ENCODE results near the gene EREG.

Gene EREG

DNA sequence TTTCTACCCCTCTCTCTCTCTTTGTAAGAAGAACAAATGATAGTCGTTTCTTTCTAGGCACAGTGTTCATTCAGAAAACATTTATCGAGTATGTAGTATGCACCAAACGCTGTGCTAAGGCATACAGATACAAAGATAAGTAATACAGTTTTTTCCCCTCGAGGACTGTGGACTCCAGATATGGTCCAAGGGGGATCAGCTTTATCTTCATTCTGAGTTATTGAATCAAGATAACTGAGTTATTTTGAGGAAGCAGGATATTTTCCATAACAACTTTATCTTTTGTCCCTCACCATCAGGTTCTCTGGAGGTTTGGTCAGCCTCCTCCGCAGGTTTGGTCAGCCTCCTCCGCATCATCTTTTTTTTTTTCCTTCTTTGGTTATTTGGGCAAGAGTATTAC is 15.0 kb downstream of the EREG start:
- Histone ChIP-seq H3K27ac (ENCODE audit: low read depth, low read length) (no peak overlapping the region), H3K4me1 (ENCODE audit: control insufficient read depth in 5 of 5, insufficient read depth in 5 of 5, low read length in 5 of 5) (no peaks in the 10 kb centered on the region), H3K4me3 (ENCODE audit: low read depth in 1 of 5, low read length in 5 of 5) (no peak overlapping the region), H3K9ac (ENCODE audit: low read length in 5 of 5) (no peak overlapping the region), H3K36me3 (ENCODE audit: control insufficient read depth in 5 of 5, insufficient read depth in 5 of 5, low read length in 5 of 5) (no peaks in the 10 kb centered on the region), H3K27me3 (ENCODE audit: control insufficient read depth in 5 of 5, insufficient read depth in 4 of 5, low read length in 5 of 5) (no peaks in the 10 kb centered on the region), H3K9me3 (ENCODE audit: control insufficient read depth in 5 of 5, low read length in 5 of 5) (no peaks in the 10 kb centered on the region)

DNA sequence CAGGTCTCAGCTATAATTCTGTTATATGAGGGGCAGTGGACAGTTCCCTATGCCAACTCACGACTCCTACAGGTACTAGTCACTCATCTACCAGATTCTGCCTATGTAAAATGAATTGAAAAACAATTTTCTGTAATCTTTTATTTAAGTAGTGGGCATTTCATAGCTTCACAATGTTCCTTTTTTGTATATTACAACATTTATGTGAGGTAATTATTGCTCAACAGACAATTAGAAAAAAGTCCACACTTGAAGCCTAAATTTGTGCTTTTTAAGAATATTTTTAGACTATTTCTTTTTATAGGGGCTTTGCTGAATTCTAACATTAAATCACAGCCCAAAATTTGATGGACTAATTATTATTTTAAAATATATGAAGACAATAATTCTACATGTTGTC is 20.4 kb downstream of the EREG start:
- Histone ChIP-seq H3K9me3 (ENCODE audit: control insufficient read depth in 5 of 5, low read length in 5 of 5) (no peaks in the 10 kb centered on the region), H3K4me1 (ENCODE audit: control insufficient read depth in 5 of 5, insufficient read depth in 5 of 5, low read length in 5 of 5) (no peaks in the 10 kb centered on the region), H3K27me3 (ENCODE audit: control insufficient read depth in 5 of 5, insufficient read depth in 4 of 5, low read length in 5 of 5) (no peaks in the 10 kb centered on the region), H3K27ac (ENCODE audit: low read depth, low read length) (no peak overlapping the region), H3K9ac (ENCODE audit: low read length in 5 of 5) (no peak overlapping the region), H3K4me3 (ENCODE audit: low read depth in 1 of 5, low read length in 5 of 5) (no peak overlapping the region), H3K36me3 (ENCODE audit: control insufficient read depth in 5 of 5, insufficient read depth in 5 of 5, low read length in 5 of 5) (no peaks in the 10 kb centered on the region)

DNA sequence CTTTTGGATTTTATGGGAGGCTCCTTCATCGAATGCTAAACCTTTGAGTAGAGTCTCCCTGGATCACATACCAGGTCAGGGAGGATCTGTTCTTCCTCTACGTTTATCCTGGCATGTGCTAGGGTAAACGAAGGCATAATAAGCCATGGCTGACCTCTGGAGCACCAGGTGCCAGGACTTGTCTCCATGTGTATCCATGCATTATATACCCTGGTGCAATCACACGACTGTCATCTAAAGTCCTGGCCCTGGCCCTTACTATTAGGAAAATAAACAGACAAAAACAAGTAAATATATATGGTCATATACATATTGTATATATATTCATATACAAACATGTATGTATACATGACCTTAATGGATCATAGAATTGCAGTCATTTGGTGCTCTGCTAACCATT is 21.2 kb downstream of the EREG start:
- Histone ChIP-seq H3K4me3 (ENCODE audit: low read depth in 1 of 5, low read length in 5 of 5) (no peak overlapping the region), H3K9ac (ENCODE audit: low read length in 5 of 5) (no peak overlapping the region), H3K4me1 (ENCODE audit: control insufficient read depth in 5 of 5, insufficient read depth in 5 of 5, low read length in 5 of 5) (no peaks in the 10 kb centered on the region), H3K36me3 (ENCODE audit: control insufficient read depth in 5 of 5, insufficient read depth in 5 of 5, low read length in 5 of 5) (no peaks in the 10 kb centered on the region), H3K9me3 (ENCODE audit: control insufficient read depth in 5 of 5, low read length in 5 of 5) (no peaks in the 10 kb centered on the region), H3K27ac (ENCODE audit: low read depth, low read length) (no peak overlapping the region), H3K27me3 (ENCODE audit: control insufficient read depth in 5 of 5, insufficient read depth in 4 of 5, low read length in 5 of 5) (no peaks in the 10 kb centered on the region)

DNA sequence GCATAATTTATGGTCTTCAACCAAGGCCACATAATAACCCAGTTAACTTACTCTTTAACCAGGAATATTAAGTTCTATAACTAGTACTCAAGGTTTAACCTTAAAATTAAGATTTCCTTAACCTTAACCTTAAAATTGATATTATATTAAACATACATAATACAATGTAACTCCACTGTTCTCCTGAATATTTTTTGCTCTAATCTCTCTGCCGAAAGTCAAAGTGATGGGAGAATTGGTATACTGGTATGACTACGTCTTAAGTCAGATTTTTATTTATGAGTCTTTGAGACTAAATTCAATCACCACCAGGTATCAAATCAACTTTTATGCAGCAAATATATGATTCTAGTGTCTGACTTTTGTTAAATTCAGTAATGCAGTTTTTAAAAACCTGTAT is 22.8 kb downstream of the EREG start:
- Histone ChIP-seq H3K9ac (ENCODE audit: low read length in 5 of 5) (no peak overlapping the region), H3K36me3 (ENCODE audit: control insufficient read depth in 5 of 5, insufficient read depth in 5 of 5, low read length in 5 of 5) (no peaks in the 10 kb centered on the region), H3K9me3 (ENCODE audit: control insufficient read depth in 5 of 5, low read length in 5 of 5) (no peaks in the 10 kb centered on the region), H3K27me3 (ENCODE audit: control insufficient read depth in 5 of 5, insufficient read depth in 4 of 5, low read length in 5 of 5) (no peaks in the 10 kb centered on the region), H3K27ac (ENCODE audit: low read depth, low read length) (no peak overlapping the region), H3K4me3 (ENCODE audit: low read depth in 1 of 5, low read length in 5 of 5) (no peak overlapping the region), H3K4me1 (ENCODE audit: control insufficient read depth in 5 of 5, insufficient read depth in 5 of 5, low read length in 5 of 5) (no peaks in the 10 kb centered on the region)

DNA sequence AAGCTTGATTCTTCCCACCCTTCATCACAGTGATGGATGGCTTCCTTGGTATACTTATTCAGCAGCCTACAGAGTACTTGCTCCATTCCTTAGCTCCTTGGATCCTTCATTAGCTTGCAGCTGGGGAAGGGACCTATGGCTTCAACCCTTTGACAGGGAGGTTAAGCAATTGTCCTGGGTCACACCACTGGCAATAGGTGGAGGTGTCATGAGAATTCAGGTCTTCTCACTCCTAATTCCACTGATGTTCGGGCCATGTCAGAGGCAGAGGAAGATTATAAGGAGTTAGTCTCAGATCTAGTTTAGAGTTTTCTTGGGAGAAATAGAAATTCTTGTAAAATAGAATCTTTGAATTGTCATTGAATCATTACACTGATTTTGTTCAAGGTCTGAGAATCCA is 24.5 kb downstream of the EREG start:
- Histone ChIP-seq H3K4me1 (ENCODE audit: control insufficient read depth in 5 of 5, insufficient read depth in 5 of 5, low read length in 5 of 5) (no peaks in the 10 kb centered on the region), H3K36me3 (ENCODE audit: control insufficient read depth in 5 of 5, insufficient read depth in 5 of 5, low read length in 5 of 5) (no peaks in the 10 kb centered on the region), H3K27ac (ENCODE audit: low read depth, low read length) (no peak overlapping the region), H3K9ac (ENCODE audit: low read length in 5 of 5) (no peak overlapping the region), H3K9me3 (ENCODE audit: control insufficient read depth in 5 of 5, low read length in 5 of 5) (no peaks in the 10 kb centered on the region), H3K27me3 (ENCODE audit: control insufficient read depth in 5 of 5, insufficient read depth in 4 of 5, low read length in 5 of 5) (no peaks in the 10 kb centered on the region), H3K4me3 (ENCODE audit: low read depth in 1 of 5, low read length in 5 of 5) (no peak overlapping the region)

DNA sequence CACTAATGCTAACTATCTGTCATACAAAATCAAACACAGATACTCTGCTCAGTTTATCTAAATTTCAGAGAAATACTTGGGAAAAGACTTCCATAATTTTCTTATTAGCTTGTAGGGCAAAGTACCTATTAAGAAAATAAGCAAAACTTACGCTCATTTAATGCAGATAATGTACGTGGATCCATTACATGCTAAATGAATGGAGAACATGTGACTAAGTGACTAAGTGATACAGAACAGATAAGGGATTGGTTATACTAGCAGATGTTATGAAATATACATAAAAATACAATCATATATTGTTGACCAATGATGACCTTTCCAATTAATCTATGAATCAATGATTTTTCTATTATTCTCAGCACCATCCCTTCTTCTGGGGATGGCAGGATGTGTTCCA is 25.7 kb downstream of the EREG start:
- Histone ChIP-seq H3K9me3 (ENCODE audit: control insufficient read depth in 5 of 5, low read length in 5 of 5) (no peaks in the 10 kb centered on the region), H3K27me3 (ENCODE audit: control insufficient read depth in 5 of 5, insufficient read depth in 4 of 5, low read length in 5 of 5) (no peaks in the 10 kb centered on the region), H3K4me1 (ENCODE audit: control insufficient read depth in 5 of 5, insufficient read depth in 5 of 5, low read length in 5 of 5) (no peaks in the 10 kb centered on the region), H3K36me3 (ENCODE audit: control insufficient read depth in 5 of 5, insufficient read depth in 5 of 5, low read length in 5 of 5) (no peaks in the 10 kb centered on the region), H3K27ac (ENCODE audit: low read depth, low read length) (no peak overlapping the region), H3K4me3 (ENCODE audit: low read depth in 1 of 5, low read length in 5 of 5) (no peak overlapping the region), H3K9ac (ENCODE audit: low read length in 5 of 5) (no peak overlapping the region)

DNA sequence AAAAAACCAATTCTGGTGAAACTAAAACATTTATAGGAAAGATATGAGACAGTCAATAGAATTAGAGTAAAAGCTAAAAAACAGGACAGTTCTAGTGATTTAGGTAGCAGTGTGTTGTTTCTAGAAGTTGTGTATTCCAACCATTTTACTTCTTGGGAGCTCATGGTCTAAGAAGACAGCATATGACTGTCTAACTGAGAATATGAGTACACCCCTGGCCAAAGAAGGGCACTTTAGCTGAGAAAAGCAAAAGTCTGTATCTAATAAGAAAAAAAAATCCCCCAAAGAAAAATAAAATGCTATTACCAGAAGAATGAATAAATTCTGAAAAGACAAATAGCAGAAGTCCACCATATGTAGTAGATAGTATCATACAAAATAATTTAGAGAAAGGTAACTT is 26.4 kb downstream of the EREG start:
- Histone ChIP-seq H3K4me1 (ENCODE audit: control insufficient read depth in 5 of 5, insufficient read depth in 5 of 5, low read length in 5 of 5) (no peaks in the 10 kb centered on the region), H3K9me3 (ENCODE audit: control insufficient read depth in 5 of 5, low read length in 5 of 5) (no peaks in the 10 kb centered on the region), H3K9ac (ENCODE audit: low read length in 5 of 5) (no peak overlapping the region), H3K27me3 (ENCODE audit: control insufficient read depth in 5 of 5, insufficient read depth in 4 of 5, low read length in 5 of 5) (no peaks in the 10 kb centered on the region), H3K36me3 (ENCODE audit: control insufficient read depth in 5 of 5, insufficient read depth in 5 of 5, low read length in 5 of 5) (no peaks in the 10 kb centered on the region), H3K27ac (ENCODE audit: low read depth, low read length) (no peak overlapping the region), H3K4me3 (ENCODE audit: low read depth in 1 of 5, low read length in 5 of 5) (no peak overlapping the region)

DNA sequence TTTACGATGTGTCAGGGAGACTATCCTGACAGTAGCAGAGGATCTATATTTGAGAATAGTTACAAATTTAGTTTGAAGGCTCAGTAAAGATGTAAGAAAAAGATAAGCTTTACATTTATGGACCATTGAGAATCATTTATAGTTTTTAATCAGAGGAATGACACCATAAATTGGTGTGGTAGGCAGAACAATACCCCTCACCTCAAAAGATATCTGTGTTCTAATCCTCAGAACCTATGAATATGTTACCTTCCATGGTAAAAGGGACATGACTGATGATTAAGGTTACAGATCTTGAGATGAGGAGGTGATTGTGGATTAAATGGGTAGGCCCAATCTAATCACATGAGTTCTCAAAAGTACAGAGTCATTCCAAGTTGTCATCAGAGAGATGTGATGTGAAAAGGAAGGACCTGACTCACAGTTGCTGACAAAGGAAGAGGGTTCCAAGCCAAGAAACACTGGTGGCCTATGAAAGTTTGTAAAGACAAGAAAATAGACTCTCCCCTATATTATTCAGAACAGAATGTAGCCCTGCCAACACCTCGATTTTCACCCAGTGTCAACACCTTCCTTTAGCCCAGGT is 27.0 kb downstream of the EREG start:
- no peaks in the 10 kb centered on the region for H3K27me3 ChIP-seq (ENCODE audit: control insufficient read depth in 5 of 5, insufficient read depth in 4 of 5, low read length in 5 of 5)
- no peaks in the 10 kb centered on the region for H3K4me1 ChIP-seq (ENCODE audit: control insufficient read depth in 5 of 5, insufficient read depth in 5 of 5, low read length in 5 of 5)
- H3K4me3 ChIP-seq (ENCODE audit: low read depth in 1 of 5, low read length in 5 of 5): no peak overlapping the region
- no peak overlapping the region for H3K9ac ChIP-seq (ENCODE audit: low read length in 5 of 5)
- H3K36me3 ChIP-seq (ENCODE audit: control insufficient read depth in 5 of 5, insufficient read depth in 5 of 5, low read length in 5 of 5): no peaks in the 10 kb centered on the region
- H3K9me3 ChIP-seq (ENCODE audit: control insufficient read depth in 5 of 5, low read length in 5 of 5): no peaks in the 10 kb centered on the region
- H3K27ac ChIP-seq (ENCODE audit: low read depth, low read length): no peak overlapping the region

DNA sequence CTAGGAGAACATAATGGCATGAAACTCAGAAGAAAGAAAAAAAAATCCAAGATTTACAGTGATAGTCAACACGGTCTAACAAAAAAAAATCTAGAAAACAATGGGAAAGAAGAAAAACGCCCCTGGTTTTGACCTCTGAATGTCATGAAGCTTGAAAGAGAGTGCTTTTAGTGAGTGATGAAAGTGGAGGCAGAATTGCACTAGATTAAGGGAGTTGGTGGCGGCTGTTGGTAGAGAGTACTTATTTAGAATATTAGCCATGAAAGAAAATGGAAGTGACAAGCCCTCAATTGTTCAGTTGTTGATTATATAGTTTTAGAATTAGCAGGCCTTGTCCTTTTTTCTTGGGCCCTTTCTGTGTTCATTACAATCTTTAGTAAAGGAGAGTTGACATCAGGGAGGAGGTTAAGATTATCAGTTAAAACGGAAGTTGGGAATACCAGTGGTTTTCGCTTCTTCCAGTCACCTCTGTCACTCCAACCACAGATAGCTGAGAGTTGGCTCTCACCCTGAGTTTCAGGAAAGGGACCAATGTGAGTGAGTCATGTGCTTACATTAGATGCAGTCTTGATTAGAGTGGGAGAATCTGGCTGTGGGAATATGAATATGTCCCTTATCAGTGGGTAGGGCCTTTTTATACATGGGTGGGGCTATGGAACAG is 29.7 kb downstream of the EREG start:
- Histone ChIP-seq H3K4me3 (ENCODE audit: low read depth in 1 of 5, low read length in 5 of 5) (no peak overlapping the region), H3K9me3 (ENCODE audit: control insufficient read depth in 5 of 5, low read length in 5 of 5) (no peaks in the 10 kb centered on the region), H3K36me3 (ENCODE audit: control insufficient read depth in 5 of 5, insufficient read depth in 5 of 5, low read length in 5 of 5) (no peaks in the 10 kb centered on the region), H3K9ac (ENCODE audit: low read length in 5 of 5) (no peak overlapping the region), H3K4me1 (ENCODE audit: control insufficient read depth in 5 of 5, insufficient read depth in 5 of 5, low read length in 5 of 5) (no peaks in the 10 kb centered on the region), H3K27me3 (ENCODE audit: control insufficient read depth in 5 of 5, insufficient read depth in 4 of 5, low read length in 5 of 5) (no peaks in the 10 kb centered on the region), H3K27ac (ENCODE audit: low read depth, low read length) (no peak overlapping the region)

DNA sequence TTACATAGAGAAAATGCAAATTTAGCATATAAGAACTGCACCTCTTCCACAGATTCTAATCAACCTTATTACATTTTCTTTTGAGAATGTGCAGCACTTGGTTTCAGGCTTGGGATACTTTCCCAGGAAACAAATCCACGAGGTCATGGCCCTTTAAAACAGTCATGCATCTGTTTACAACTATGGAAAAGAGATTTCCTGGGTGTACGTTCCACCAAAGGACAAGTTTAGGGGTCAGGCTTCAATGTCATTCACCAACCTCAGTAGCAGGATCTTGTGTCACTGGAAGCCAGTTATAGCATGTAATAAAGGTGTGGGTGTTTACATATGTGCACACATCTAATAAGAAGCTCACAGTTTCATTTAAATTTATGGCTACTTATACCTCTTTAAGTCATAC is 30.7 kb downstream of the EREG start:
- Histone ChIP-seq H3K27ac (ENCODE audit: low read depth, low read length) (no peak overlapping the region), H3K9ac (ENCODE audit: low read length in 5 of 5) (no peak overlapping the region), H3K36me3 (ENCODE audit: control insufficient read depth in 5 of 5, insufficient read depth in 5 of 5, low read length in 5 of 5) (no peaks in the 10 kb centered on the region)

More for the DNA sequence above, 30.7 kb downstream of the EREG start:
- Histone ChIP-seq H3K4me3 (ENCODE audit: low read depth in 1 of 5, low read length in 5 of 5) (no peak overlapping the region), H3K27me3 (ENCODE audit: control insufficient read depth in 5 of 5, insufficient read depth in 4 of 5, low read length in 5 of 5) (no peaks in the 10 kb centered on the region), H3K4me1 (ENCODE audit: control insufficient read depth in 5 of 5, insufficient read depth in 5 of 5, low read length in 5 of 5) (no peaks in the 10 kb centered on the region), H3K9me3 (ENCODE audit: control insufficient read depth in 5 of 5, low read length in 5 of 5) (no peaks in the 10 kb centered on the region)

All from subcutaneous abdominal adipose tissue (tissue), 5 donors.